ENCODE results near the gene RHOD. TPM values are rescaled to one million over a fixed set of nuclear protein-coding genes. Genes with fewer than 3 reads are reported as not detected.

RHOD gene
- total and polyA plus RNA-seq, 10 of the 15 experiments (the other 5 are each of a cell fraction or from before 2014, with no cell fraction given), result 0.15 to 2.6 (median 1.9) TPM; not detected in 2

DNA sequence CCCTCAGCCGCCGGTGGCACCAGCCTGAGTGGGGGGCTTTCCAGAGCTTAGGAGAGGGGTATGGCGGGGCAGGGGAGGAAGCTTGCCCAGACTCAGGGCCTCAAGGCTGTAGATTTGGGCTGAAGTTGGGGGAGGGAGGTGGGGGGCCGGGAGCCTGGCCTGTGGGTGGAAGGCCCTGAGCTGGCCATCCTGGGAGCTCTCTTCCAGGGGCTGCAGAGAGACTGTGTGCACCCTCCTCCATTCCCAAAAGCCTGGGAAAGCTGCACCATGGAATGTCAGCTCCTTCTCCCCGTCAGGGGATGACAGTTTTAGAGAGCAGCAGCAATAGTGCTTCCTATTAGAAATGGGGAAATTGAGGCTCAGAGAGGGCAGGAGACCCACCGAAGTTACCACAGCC lies 32.7 kb upstream of the RHOD start:
- no peak overlapping the region for H3K4me3 ChIP-seq
- CTCF ChIA-PET, result interaction anchor here (0.5 kb wide), 1 partner anchor 489 kb away, joined by 3 read pairs; no protein-coding TSS in a partner anchor
- no TSS peak for BruUV-seq (replicated peaks)
- H3K4me2 ChIP-seq (ENCODE audit: control insufficient read depth, insufficient read depth), result peak overlapping the region; percentile 17; the same call in 1 of the 2 replicates
- H3K36me3 ChIP-seq (ENCODE audit: control insufficient read depth in 2 of 2, insufficient read depth in 2 of 2, low read length in 1 of 2), result no peaks in the 10 kb centered on the region
- FAIRE-seq, result no peak
- intact Hi-C loops (cut with micrococcal nuclease; ENCODE audit: unreplicated experiment), result no loop called here
- POLR2A ChIA-PET, result no interaction called here
- peaks cover 39% of the 10 kb centered on the region for H3K4me1 ChIP-seq (ENCODE audit: control insufficient read depth, insufficient read depth, low read length)
- DNase-seq (ENCODE audit: low read depth, low spot score), result no peak
- H3K27me3 ChIP-seq (replicated peaks in 1 of 2; ENCODE audit: control insufficient read depth in 2 of 2, insufficient read depth in 2 of 2, low read length in 1 of 2), result peaks cover 0 to 8% of the 10 kb centered on the region in 2 experiments; a peak in 3 of 4 replicates
- H2AFZ ChIP-seq (ENCODE audit: control insufficient read depth, low read depth, low read length), result no peak overlapping the region
- no peaks in the 10 kb centered on the region for H4K20me1 ChIP-seq (ENCODE audit: control insufficient read depth, insufficient read depth)
- no peak for ATAC-seq
- H3K9ac ChIP-seq (ENCODE audit: control insufficient read depth, insufficient read depth, low read length), result no peak overlapping the region
- H3K27ac ChIP-seq (ENCODE audit: control insufficient read depth, insufficient read depth), result no peak overlapping the region
- 9% methylated on average over 6 of the region's 6 CpGs for WGBS (ENCODE audit: insufficient coverage, insufficient replicate concordance, low lambda C conversion rate, missing lambda C conversion rate)
- RAD21 ChIA-PET (ENCODE audit: unreplicated experiment), result interaction anchor here (0.5 kb wide), 1 partner anchor 32 kb away, joined by 4 read pairs; no protein-coding TSS in a partner anchor
- SMC1A ChIA-PET (ENCODE audit: uncharacterized antibody, unreplicated experiment), result no interaction called here
- no peaks in the 10 kb centered on the region; the same call in 2 of the 3 replicates for H3K9me3 ChIP-seq (replicated peaks; ENCODE audit: control insufficient read depth, insufficient read depth, low read length)
- in situ Hi-C loops (cut with MboI), result no loop called here
- H3K79me2 ChIP-seq (ENCODE audit: control insufficient read depth, insufficient read depth, low read length), result no peaks in the 10 kb centered on the region
- TF ChIP-seq MAX (IDR thresholded peaks at IDR 0.05; ENCODE audit: low read depth, low read length) (no peak), ZBTB4 (CRISPR knock-in tag; IDR thresholded peaks at IDR 0.05) (no peak), CHD2 (IDR thresholded peaks at IDR 0.05; ENCODE audit: borderline replicate concordance, low read depth, low read length) (no peak), NR2C1 (IDR thresholded peaks at IDR 0.05) (no peak), MTA3 (IDR thresholded peaks at IDR 0.05; ENCODE audit: borderline replicate concordance, low read length) (no peak), PRDM15 (CRISPR knock-in tag; IDR thresholded peaks at IDR 0.05) (no peak), GATAD2B (conservative IDR thresholded peaks at IDR 0.05; ENCODE audit: low read depth) (no peak), NBN (IDR thresholded peaks at IDR 0.05) (no peak), IRF3 (IDR thresholded peaks at IDR 0.05) (no peak)
- TF ChIP-seq, protein P1, sequence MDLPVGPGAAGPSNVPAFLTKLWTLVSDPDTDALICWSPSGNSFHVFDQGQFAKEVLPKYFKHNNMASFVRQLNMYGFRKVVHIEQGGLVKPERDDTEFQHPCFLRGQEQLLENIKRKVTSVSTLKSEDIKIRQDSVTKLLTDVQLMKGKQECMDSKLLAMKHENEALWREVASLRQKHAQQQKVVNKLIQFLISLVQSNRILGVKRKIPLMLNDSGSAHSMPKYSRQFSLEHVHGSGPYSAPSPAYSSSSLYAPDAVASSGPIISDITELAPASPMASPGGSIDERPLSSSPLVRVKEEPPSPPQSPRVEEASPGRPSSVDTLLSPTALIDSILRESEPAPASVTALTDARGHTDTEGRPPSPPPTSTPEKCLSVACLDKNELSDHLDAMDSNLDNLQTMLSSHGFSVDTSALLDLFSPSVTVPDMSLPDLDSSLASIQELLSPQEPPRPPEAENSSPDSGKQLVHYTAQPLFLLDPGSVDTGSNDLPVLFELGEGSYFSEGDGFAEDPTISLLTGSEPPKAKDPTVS (IDR thresholded peaks at IDR 0.05; ENCODE audit: low read depth, low read length), result no peak
- TF ChIP-seq, protein P2, sequence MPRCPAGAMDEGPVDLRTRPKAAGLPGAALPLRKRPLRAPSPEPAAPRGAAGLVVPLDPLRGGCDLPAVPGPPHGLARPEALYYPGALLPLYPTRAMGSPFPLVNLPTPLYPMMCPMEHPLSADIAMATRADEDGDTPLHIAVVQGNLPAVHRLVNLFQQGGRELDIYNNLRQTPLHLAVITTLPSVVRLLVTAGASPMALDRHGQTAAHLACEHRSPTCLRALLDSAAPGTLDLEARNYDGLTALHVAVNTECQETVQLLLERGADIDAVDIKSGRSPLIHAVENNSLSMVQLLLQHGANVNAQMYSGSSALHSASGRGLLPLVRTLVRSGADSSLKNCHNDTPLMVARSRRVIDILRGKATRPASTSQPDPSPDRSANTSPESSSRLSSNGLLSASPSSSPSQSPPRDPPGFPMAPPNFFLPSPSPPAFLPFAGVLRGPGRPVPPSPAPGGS (IDR thresholded peaks at IDR 0.05; ENCODE audit: borderline replicate concordance, insufficient read depth, low read depth, low read length, poor library complexity, severe bottlenecking), result no peak
